ENCODE data around the gene C20orf144. TPM values are rescaled to one million over a fixed set of nuclear protein-coding genes. Genes with fewer than 3 reads are reported as not detected.

Gene C20orf144
- total and polyA plus RNA-seq, 2 donors from 2014 or later: 0.16 TPM; not detected in 1

- H3K36me3 ChIP-seq (ENCODE audit: control insufficient read depth in 2 of 3, insufficient read depth in 3 of 3, low read length in 3 of 3): no peaks in the 10 kb centered on the region
- H3K4me1 ChIP-seq (ENCODE audit: control insufficient read depth in 2 of 3, insufficient read depth in 2 of 3, low read depth in 1 of 3, low read length in 3 of 3): peaks cover 0 to 10% (median 5%) of the 10 kb centered on the region in 3 donors
- H3K9ac ChIP-seq (ENCODE audit: low read length in 3 of 3): no peak overlapping the region
- no peak overlapping the region for H3K27ac ChIP-seq (ENCODE audit: low read depth in 2 of 2, low read length in 2 of 2)
- intact Hi-C loops (cut with DNase I): loop anchor here (10.0 kb wide), 1 partner anchor 204 kb away; no protein-coding TSS in a partner anchor
- H3K27me3 ChIP-seq (ENCODE audit: control insufficient read depth, insufficient read depth, low read length): no peaks in the 10 kb centered on the region
- no peaks in the 10 kb centered on the region for H3K9me3 ChIP-seq (ENCODE audit: control insufficient read depth in 2 of 3, insufficient read depth in 1 of 3, low read length in 3 of 3)
- FAIRE-seq (no peak), DNase-seq (peak in 1 of 5 donors; percentile 36)
- no peak for TF ChIP-seq CTCF (IDR thresholded peaks at IDR 0.05; ENCODE audit: borderline replicate concordance, extremely low read depth, insufficient read depth)
- H3K4me3 ChIP-seq (ENCODE audit: low read length in 3 of 3): no peak overlapping the region
These were observed 3.6 kb upstream of the C20orf144 start for GRCh38 chr20:33658510-33658909.

GRCh38 chr20:33658929-33659328 lies 3.2 kb upstream of the C20orf144 start:
- Histone ChIP-seq H3K27ac (ENCODE audit: low read depth in 2 of 2, low read length in 2 of 2) (no peak overlapping the region), H3K9ac (ENCODE audit: low read length in 3 of 3) (no peak overlapping the region), H3K4me3 (ENCODE audit: low read length in 3 of 3) (no peak overlapping the region), H3K36me3 (ENCODE audit: control insufficient read depth in 2 of 3, insufficient read depth in 3 of 3, low read length in 3 of 3) (no peaks in the 10 kb centered on the region), H3K4me1 (ENCODE audit: control insufficient read depth in 2 of 3, insufficient read depth in 2 of 3, low read depth in 1 of 3, low read length in 3 of 3) (peaks cover 0 to 8% (median 2%) of the 10 kb centered on the region in 3 donors), H3K27me3 (ENCODE audit: control insufficient read depth, insufficient read depth, low read length) (no peaks in the 10 kb centered on the region), H3K9me3 (ENCODE audit: control insufficient read depth in 2 of 3, insufficient read depth in 1 of 3, low read length in 3 of 3) (no peaks in the 10 kb centered on the region)
- no peak for TF ChIP-seq CTCF (IDR thresholded peaks at IDR 0.05; ENCODE audit: borderline replicate concordance, extremely low read depth, insufficient read depth)
- DNase-seq (peak in 2 of 5 donors; percentile 45 to 58), FAIRE-seq (no peak)
- intact Hi-C loops (cut with DNase I): loop anchor here (10.0 kb wide), 1 partner anchor 204 kb away; no protein-coding TSS in a partner anchor

- Histone ChIP-seq H3K4me3 (ENCODE audit: low read length in 3 of 3) (no peak overlapping the region), H3K9me3 (ENCODE audit: control insufficient read depth in 2 of 3, insufficient read depth in 1 of 3, low read length in 3 of 3) (no peaks in the 10 kb centered on the region), H3K4me1 (ENCODE audit: control insufficient read depth in 2 of 3, insufficient read depth in 2 of 3, low read depth in 1 of 3, low read length in 3 of 3) (peaks cover 0 to 10% (median 7%) of the 10 kb centered on the region in 3 donors), H3K27ac (ENCODE audit: low read depth in 2 of 2, low read length in 2 of 2) (no peak overlapping the region), H3K27me3 (ENCODE audit: control insufficient read depth, insufficient read depth, low read length) (no peaks in the 10 kb centered on the region), H3K9ac (ENCODE audit: low read length in 3 of 3) (no peak overlapping the region), H3K36me3 (ENCODE audit: control insufficient read depth in 2 of 3, insufficient read depth in 3 of 3, low read length in 3 of 3) (no peaks in the 10 kb centered on the region)
- TF ChIP-seq CTCF (IDR thresholded peaks at IDR 0.05; ENCODE audit: borderline replicate concordance, extremely low read depth, insufficient read depth): no peak
- intact Hi-C loops (cut with DNase I): loop anchor here (10.0 kb wide), 1 partner anchor 205 kb away; no protein-coding TSS in a partner anchor
- no peak for FAIRE-seq
- peak in 1 of 5 donors; percentile 69 for DNase-seq
These were observed 2.6 kb upstream of the C20orf144 start for GRCh38 chr20:33659341-33660034.

All from kidney (tissue), 14 donors.